ENCODE measurements around the gene DNAI7.
A peak's percentile ranks its signal among the peaks of the same experiment; 100 is the strongest.

DNAI7 gene, protein sequence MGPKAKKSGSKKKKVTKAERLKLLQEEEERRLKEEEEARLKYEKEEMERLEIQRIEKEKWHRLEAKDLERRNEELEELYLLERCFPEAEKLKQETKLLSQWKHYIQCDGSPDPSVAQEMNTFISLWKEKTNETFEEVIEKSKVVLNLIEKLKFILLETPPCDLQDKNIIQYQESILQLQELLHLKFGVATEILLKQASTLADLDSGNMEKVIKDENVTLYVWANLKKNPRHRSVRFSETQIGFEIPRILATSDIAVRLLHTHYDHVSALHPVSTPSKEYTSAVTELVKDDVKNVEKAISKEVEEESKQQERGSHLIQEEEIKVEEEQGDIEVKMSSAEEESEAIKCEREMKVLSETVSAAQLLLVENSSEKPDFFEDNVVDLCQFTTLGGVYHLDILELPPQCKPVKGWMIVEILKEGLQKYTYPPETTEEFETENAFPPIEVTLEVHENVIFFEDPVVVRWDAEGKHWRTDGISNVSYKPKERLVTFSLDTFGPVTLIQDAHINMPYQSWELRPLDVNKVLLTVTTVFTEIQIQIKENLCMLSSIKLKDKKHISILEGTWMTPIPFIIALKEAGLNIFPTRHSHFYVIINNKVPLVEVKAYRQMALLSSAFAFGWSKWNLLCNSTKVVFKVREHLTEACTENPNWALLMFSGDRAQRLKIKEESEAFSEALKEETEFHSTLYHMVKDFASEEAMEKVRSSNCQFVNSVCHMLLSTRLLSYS

DNA sequence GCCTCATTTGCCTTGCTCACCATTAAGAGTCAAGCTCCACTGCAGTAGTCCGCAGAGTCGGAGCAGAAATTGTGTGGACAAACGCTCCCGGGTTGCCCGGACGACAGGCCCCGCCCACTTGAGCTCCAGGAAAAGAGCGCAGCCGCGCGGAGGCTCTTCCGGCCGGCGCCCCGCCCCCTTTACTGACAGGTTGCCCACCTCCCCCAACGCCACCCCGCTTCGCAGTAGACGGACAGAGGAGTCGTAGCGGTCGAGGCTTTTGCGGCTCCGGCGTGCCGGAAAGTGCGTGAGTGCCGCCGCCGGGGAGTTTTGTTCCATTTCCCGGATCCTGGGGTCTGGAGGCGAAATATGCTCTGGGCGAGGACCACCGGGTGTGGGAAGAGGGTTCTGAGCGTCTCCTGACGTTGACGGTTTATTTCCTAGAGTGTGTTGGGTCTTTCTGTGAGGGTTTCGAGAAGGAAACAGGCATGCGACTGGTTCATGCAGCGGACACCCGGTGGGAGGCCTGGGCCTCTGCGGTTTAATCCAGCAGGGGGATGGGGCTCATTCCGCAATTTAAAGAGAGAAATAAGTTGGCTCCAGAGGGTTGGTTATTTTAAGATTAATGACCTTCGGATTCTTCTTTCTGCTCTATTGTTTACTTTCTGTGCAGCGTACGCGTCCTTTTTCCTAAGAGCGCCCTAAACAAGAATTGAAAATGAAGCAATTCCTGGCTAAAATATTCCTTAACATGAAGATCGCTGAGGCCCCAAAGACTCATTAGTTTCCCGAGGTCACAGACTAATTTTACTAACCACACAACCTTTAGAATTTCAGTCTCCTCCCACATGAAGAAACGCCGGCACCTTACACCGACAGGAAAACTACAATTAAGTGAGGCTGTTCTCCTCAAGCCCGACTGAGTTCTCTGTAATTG is at the start of gene DNAI7, which contains the start of gene ETFRF1:
Gene DNAI7 (minus strand): TSS at position 105 of the 916 bp plus-strand sequence. CDS start 82 bp downstream, at position 23.
Gene ETFRF1 (plus strand): TSS at position 182 of the 916 bp plus-strand sequence. CDS start 8,720 bp downstream, outside the sequence.
- peak; percentile 96 for DNase-seq (ENCODE audit: low read depth)

DNA sequence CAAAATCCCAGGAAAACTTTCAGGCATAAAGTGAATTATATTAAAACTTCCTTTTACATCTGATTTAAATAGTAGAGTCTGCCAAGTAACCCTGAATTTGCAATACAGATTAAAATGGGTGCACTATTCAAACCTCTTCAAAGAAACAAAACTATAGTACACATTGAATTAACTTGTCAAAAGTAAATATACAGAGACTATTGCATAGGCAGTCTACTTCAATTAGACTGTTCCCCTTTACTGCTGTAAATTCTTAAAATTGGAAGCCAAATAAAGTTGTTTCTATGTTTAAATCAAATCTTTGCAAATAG is 48.7 kb upstream of the DNAI7 start:
- DNase-seq (ENCODE audit: low read depth), result no peak

DNA sequence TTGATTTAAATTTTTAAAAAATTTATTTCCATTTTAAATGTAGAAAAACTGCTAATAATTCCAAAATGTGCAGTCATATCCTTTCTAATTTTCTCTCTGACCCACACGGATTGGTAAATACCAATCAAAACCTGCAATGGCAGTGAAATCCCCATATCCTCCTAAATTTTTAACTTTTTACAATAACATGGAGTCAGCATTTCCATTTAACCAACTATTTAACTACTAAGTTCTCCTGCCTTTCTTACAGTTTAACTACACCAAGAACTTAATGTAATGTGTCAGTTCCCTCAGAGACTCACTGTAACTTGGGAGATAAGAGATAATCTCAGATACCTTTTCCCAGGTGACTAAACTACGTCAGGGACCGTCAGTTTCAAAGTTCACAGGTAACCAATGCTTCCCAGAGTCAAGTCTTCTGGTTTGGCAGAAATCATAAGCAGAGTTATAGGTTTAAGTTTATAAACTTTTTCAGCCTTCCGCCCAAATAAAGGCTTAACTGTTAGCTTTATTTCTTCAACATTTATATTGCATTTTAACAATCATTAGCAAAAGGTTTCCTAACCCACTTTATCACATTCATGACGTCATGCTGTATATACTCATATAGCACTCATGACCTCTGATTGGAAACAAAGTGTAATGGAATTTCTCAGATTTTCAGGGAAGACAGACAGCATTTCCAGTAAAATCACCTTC is 48.2 kb upstream of the DNAI7 start:
- no peak for DNase-seq (ENCODE audit: low read depth)

DNA sequence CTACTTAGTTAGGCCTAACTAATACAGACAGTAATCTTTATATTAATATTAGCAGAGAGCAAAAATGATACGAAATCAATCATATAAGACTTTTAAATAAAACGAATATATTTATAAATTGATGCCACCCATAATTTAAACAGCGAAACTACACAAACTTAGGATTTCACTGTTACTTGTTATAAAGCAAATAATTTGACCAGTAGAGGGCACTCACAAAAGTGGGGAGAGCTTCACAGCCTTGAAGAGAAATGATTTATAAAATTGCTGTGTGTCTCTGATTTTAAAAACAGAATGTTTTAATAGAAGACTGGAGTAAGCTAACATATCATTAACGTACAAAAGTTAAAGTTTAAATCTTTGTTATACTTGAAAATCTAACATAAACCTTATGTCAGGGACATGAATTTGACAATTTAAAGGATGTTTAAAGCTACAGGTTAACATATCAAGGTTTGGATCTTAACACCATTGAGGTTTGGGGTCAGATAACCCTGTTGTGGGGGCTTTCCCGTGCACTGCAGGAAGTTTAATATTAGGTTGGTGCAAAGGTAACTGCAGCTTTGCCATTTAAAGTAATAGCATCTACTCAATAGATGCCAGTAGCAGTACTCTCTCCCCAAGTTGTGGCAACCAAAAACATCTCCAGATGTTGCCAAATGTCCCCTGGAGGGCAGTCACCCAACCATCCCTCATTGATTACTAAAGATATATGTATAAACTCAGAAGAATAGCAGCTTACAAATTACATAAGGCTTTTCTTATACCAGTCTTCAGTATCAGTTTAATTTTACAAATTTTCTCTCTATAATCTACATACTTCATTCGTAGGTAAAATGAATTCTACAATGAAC is 46.4 kb upstream of the DNAI7 start:
- DNase-seq (ENCODE audit: low read depth), result no peak

DNA sequence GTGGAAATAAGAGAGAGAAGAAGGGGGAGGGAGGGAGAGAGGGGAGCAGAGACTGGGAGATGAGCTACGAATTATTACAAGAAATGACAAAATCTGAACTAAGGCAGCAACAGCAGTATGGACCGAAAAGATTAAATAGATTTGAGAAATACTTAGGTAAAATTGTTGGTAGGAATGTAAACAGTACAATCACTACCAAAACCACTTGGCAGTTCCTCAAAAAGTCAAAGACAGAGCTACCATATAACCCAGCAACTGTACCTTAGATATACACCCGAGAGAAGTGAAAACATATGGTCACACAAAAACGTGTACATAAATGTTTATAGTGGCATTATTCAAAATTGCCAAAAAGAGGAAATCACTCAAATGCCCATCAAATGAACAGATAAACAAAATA is 41.7 kb upstream of the DNAI7 start:
- no peak for DNase-seq (ENCODE audit: low read depth)

DNA sequence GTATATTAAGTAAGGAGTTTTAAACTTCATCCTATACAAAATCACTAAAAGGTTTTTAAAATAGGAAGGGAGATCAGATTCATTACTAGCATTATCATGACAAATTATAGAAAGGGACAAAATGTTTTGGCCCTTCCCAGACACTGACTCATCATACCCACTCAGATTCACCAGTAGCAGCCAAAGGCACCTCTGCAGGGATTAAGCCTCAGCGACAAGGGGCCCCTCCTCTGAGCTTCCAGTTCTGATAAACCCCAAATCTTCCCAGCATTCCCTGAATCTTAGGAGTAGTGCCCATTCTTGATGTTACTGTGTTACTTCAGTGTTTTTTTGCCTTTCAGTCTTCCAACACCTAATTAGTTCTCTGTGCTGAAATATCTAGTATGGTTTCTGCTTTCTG is 41.2 kb upstream of the DNAI7 start:
- no peak for DNase-seq (ENCODE audit: low read depth)

DNA sequence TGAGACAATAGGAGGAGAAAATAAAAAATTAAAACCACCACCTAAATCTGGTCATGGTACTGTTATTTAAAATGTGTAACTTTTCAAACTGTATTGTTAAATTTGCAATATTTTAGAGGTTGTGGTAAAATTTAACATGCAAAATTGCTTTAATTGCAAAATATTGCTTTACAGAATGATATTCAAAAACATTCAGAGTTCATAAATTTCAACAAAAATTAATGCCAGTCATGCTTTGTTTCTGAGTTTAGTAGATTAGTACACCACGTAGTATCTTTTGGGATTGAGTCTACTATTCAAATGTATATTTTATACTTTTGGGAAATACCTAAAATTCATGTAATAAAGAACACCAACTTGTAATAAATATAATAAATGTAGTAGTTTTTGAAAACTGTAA is 18.4 kb upstream of the DNAI7 start:
- no peak for DNase-seq (ENCODE audit: low read depth)

DNA sequence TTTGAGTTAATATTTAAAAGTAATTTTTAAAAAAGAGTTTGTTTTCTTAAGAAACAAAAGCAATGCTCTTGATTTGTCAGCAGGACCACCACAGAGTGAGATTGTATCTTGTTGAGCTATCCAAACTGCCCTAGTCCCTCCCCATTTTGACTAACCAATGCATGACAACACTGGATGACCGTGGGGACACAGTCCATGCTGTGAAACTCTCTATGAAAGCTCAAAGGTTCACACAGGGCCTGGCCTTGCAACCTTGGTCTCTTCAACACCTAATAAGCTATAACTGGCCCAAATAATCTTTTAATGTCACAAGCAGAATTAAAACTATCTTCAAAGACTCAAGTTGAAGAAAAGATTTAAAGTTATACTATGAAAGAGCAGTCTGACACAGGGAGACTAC is 13.6 kb upstream of the DNAI7 start:
- no peak for DNase-seq (ENCODE audit: low read depth)

DNA sequence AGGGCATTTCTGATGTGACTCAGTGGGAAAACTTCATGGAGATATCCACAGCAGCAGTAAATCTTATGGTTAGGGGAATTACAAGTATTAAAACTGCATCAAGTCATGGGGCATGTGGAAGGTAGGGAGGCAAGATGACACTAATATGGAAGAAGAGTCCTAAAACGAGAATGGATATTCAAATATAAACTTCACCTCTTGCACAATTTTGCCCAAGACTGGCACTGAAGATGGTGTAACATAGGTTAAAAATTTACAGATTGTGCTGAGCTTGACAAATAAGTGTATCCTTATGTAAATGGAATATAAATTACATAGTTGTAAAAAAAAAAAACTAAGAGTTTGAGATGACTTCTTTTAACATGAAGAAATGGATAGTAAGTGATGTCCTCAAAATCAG is 12.9 kb upstream of the DNAI7 start:
- no peak for DNase-seq (ENCODE audit: low read depth)

DNA sequence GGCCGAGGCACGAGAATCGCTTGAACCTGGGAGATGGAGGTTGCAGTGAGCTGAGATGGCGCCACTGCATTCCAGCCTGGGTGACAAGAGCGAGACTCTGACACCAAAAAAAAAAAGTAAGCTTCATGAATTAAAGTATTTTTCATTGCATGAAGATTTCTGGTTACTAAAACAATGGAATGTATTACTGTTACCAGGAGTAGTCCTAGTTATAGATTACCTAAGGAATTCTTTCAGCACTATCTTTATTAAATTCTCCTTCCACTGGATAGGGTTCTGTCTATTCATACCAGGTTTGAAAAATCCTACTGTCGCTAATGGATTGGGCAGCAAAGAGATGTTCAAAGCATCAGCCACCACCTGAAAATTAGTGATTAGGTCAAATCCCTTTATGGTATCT is 12.5 kb upstream of the DNAI7 start:
- DNase-seq (ENCODE audit: low read depth), result no peak

DNA sequence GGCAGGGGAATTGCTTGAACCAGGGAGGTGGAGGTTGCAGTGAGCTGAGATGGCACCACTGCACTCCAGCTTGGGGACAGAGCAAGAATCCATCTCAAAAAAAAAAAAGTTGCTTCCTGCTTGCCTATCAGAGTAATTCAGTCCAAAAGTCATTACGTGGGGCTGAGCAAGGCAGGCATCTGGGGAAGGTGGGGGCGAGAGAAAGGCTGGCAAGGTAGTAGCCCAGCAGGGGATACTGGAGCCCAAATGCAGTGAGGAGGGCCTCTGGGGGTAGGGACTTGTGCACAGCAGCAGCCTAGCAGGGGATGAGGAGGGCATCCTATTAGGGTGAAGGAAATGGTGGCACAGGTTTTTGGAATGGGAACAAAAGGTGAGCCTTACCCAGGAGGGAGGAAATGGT is 7.2 kb upstream of the DNAI7 start:
- DNase-seq (ENCODE audit: low read depth), result no peak

DNA sequence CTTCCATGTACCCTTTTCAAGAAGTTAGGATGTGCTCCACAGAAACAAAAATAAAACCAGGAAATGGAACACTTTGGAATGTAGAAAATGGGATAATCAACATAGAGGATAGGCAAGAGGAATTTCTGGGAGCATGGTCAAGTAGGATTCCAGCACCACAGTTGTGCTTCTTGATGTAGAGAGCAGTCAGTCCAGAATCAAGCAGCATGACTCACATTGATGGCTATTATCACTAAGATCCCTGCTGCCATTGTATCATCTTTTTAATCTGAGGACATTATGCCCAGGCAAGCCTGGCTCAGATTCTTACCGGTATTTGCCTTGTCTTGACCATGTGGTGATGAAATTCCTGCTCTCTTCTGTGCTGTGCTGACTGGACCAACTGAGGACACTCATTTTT is 5.7 kb upstream of the DNAI7 start:
- no peak for DNase-seq (ENCODE audit: low read depth)

DNA sequence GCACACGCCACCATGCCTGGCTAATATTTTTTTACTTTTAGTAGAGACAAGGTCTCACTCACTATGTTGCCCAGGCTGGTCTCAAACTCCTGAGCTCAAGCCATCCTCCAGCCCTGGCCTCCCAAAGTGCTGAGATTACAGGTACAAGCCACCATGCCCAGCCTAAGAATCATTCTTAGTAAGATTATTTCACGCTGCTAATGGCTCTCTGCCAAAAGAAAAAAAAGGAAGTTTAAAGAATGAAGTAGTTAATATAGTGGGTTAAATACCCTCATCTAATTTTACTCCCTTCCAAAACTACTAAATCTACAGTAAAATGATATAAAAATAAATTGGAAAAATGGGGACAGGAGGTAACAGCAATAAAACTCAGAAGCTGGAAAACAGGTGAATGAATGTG is 2.6 kb upstream of the DNAI7 start:
- DNase-seq (ENCODE audit: low read depth), result no peak

DNA sequence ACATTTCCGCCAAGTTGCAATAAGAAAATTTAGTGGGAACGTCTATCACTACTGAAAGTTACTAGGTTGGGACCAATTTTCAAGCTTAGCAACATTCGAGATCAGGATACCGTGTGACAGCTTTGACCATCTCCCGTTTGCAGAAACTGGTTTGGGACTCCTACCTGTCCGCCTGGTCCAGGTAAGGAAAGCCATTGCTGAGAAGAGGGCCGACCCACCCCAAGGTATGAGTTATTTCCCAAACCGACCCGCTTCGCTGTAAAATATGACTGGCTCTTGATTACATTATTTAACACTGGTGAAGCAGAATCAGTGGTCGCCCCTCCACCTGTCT is 271 bp downstream of the DNAI7 start:
- no peak for DNase-seq (ENCODE audit: low read depth)

DNA sequence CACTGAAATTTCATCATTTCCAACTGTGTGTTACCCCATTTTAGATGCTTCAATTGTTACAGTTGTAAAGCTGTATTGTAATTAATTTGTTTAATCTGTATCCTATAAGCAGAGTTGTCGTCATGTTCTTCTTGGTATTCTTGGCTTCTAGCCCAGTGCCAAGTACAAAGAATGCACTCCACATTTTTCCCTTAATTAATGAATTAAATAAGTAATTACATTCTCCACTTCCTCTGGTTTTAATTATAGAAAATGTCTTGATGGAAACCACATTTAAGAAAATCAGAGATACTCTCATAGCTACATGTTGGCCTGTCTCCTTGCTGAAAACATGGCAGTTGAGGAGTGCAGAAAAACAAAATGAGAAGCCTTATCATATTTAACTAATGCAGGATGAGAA is 746 bp downstream of the DNAI7 start:
- DNase-seq (ENCODE audit: low read depth), result no peak

DNA sequence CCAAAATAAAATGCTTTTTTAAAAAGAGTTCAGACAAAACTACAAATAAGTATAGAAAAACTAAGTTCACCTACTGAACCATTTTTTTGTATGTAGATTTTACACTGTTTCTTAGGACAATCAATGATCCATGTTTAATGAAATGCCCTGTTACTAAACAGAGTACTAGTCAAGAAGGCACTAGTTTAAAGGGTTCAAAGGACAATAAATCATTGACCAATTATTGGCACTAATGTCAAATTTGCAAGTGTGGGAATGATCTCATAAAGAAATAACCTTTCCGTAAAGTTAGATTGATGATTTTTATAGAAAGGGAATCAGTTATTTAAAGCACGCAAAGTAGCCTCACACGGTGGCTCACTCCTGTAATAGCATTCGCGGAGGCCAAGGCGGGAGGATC is 4.2 kb downstream of the DNAI7 start:
- no peak for DNase-seq (ENCODE audit: low read depth)

DNA sequence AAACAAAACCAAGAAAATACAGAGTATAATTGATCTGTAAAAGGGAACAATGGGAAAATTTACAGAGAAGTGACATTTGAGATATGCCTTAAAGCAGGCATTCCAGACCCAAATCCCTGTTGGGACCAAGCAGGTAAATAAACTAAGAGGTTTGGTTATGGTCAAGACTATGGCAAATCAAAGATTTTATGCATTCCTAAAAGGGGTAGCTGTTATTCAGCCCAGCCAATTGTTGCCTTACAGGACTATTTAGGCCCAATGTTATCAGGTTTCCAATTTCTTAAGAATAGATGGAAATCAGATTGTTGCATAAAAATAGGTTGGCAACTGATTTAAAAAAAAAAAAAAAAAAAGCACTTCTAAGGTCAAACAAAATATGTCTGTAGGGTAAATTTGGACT is 5.3 kb downstream of the DNAI7 start:
- DNase-seq (ENCODE audit: low read depth), result no peak

DNA sequence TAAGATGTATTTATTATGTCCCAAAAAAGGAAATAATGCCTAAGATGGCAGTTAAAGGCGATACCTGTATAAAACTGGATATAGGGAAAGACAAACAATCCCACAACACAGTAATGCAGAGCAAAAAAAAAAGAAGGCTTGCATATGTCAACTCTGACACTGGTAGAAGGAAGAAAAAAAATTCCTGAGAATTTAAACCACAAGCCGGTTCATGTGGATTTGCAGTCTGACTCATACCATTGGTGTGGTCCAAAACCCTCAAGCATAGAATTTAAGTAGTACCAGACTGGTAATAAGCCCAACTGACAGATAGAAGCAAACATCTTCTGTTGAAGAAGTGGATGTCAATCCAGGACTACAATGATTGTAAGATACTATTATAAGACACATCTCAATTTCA is 7.2 kb downstream of the DNAI7 start:
- no peak for DNase-seq (ENCODE audit: low read depth)

DNA sequence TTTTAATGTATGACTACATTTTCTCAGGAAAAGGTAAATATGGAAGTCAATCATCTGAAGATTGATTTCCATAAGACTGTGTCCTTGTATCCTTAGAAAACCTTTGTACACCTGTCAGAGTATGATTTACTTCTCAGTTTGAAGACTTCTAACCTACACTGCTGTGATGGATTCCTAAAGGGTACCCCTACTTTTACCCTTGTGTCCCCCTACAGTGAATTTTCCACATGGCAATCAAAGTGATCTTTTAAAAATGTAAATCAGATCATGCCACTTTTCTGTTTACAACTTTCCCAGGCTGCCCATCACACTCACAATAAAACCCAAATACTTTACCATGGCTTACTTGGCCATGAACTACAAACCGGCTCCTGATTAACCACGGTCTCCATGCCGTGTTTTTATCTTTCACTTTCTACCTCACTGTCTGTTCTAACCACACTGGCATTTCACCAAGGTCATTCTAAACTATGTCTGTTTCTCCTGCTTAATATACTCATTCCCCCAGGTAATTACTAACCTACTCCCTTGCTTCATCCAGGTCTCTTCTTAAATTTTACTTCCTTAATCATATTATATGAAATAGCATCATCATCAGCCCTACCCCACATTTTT is 8.1 kb downstream of the DNAI7 start:
- no peak for DNase-seq (ENCODE audit: low read depth)

DNA sequence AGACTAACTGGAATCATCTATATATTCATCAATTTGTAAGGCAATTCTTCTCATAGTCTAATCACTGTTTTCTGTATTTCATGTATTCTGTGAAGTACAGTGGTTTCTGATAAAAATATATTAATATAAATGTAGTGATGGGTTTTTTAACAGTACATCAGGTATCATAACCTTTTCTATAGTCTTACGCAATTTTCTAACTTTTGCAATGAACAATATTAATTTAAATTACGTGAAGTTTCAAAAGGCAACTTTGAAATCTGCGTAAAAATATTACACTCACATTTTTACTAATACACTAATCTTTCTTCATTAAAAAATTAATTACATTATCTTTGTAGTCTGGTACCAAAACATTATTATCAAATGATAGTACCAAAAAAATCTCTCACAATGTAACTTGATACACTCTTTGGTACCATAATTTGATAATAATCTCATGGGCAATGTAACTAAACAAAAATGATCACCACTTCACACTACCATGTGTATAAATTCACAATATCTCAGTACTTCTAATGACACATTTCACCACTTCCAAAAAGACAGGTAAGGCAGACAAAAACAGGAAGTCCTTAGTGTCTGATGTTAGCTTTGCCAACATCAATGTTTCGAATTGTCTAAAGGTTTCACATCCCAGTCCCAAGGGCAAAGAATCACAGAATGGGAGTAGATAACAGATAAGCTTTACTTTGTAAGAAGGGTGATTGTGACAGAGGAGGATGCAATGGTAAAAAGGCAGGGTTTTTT is 8.7 kb downstream of the DNAI7 start:
- no peak for DNase-seq (ENCODE audit: low read depth)

All from activated T-cell treated with anti-CD3 and anti-CD28 coated beads for 48 hours (primary cell).